IMR-90 (cell line): ENCODE results near the gene LYPD4. TPM values are rescaled to one million over a fixed set of nuclear protein-coding genes. Genes with fewer than 3 reads are reported as not detected.

Experiments used
- microRNA-seq, 2 experiments: library from miRNA; stranded (forward) in 1 of 2; unstranded in 1 of 2; fragments of 10-50 nt in 1 of 2; fragments of <30 nt in 1 of 2; gene quantifications in 1 of 2; microRNA quantifications in 1 of 2; one replicate each; pipeline versions ENCODE3 to v1.1.0; 2013 to 2020; ENCODE audit not compliant: insufficient read depth in 1 of 2, insufficient read length in 1 of 2, unreplicated experiment in 1 of 2
- polyA plus RNA-seq, 3 experiments: library from polyadenylated mRNA; depleted of rRNA; stranded (reverse); fragments of >200 nt; gene quantifications; 2 replicates each; pipeline ENCODE4 v1.2.3, GENCODE V29; 2012; ENCODE audit warnings: low replicate concordance in 1 of 3
- small RNA-seq, 5 experiments: library from RNA; depleted of rRNA; stranded (forward); fragments of <200 nt; gene quantifications; one replicate each; pipeline ENCODE3, GENCODE V24; 2012
- total RNA-seq: library from RNA; depleted of rRNA; stranded (reverse); fragments of >200 nt; gene quantifications from 2 replicates; pipeline ENCODE4 v1.2.3, GENCODE V29; 2012; rRNA removed

Gene LYPD4
- total and polyA plus RNA-seq, 2 of the 4 experiments (the other 2 are of a cell fraction): not detected

Small RNAs within 50 kb of the gene (microRNA-seq; reads per million reads assigned to microRNA genes)
- 0 to 1.1 reads per million in 2 experiments for gene MIR6797

Small RNAs within 50 kb of the gene (small RNA-seq; reads per million reads assigned to genes)
- gene MIR6797: 0 to 0.11 (median 0) reads per million in 5 experiments

Other genes starting within 250 kb of the LYPD4 start
- not detected in 2 replicates for gene CEACAM4, start 217.6 kb downstream of the LYPD4 start, total RNA-seq
- gene CEACAM4, start 217.6 kb downstream of the LYPD4 start, polyA plus RNA-seq (2012; rRNA removed): not detected in 2 replicates
- not detected in 2 replicates for gene CEACAM7, start 156.4 kb downstream of the LYPD4 start, total RNA-seq
- gene CEACAM7, start 156.4 kb downstream of the LYPD4 start, polyA plus RNA-seq (2012; rRNA removed): not detected in 2 replicates
- not detected in 2 replicates for gene CEACAM5, start 136.1 kb downstream of the LYPD4 start, total RNA-seq
- not detected in 2 replicates for gene CEACAM5, start 136.1 kb downstream of the LYPD4 start, polyA plus RNA-seq (2012; rRNA removed)
- not detected in 2 replicates for gene CEACAM6, start 89.2 kb downstream of the LYPD4 start, total RNA-seq
- gene CEACAM6, start 89.2 kb downstream of the LYPD4 start, polyA plus RNA-seq (2012; rRNA removed): not detected in 2 replicates
- not detected in 2 replicates for gene CEACAM3, start 48.1 kb downstream of the LYPD4 start, total RNA-seq
- not detected in 2 replicates for gene CEACAM3, start 48.1 kb downstream of the LYPD4 start, polyA plus RNA-seq (2012; rRNA removed)
- gene DMRTC2, start 359 bp upstream of the LYPD4 start, total RNA-seq: not detected in 2 replicates
- not detected in 2 replicates for gene DMRTC2, start 359 bp upstream of the LYPD4 start, polyA plus RNA-seq (2012; rRNA removed)
- 230 and 299 TPM in 2 replicates for gene RPS19, start 15.6 kb upstream of the LYPD4 start, total RNA-seq
- gene RPS19, start 15.6 kb upstream of the LYPD4 start, polyA plus RNA-seq (2012; rRNA removed): 1,882 and 3,988 TPM in 2 replicates
- gene CD79A, start 32.6 kb upstream of the LYPD4 start, total RNA-seq: not detected in 2 replicates
- 0.19 and 0.24 TPM in 2 replicates for gene CD79A, start 32.6 kb upstream of the LYPD4 start, polyA plus RNA-seq (2012; rRNA removed)
- gene ARHGEF1, start 38.5 kb upstream of the LYPD4 start, total RNA-seq: 11.5 and 12.5 TPM in 2 replicates
- 47.1 and 51.2 TPM in 2 replicates for gene ARHGEF1, start 38.5 kb upstream of the LYPD4 start, polyA plus RNA-seq (2012; rRNA removed)
- not detected in 2 replicates for gene ERFL, start 83.8 kb upstream of the LYPD4 start, total RNA-seq
- 0.09 TPM in 1 of 2 replicates, not detected in the other for gene ERFL, start 83.8 kb upstream of the LYPD4 start, polyA plus RNA-seq (2012; rRNA removed)
- gene RABAC1, start 114.6 kb upstream of the LYPD4 start, total RNA-seq: 117 and 145 TPM in 2 replicates
- gene RABAC1, start 114.6 kb upstream of the LYPD4 start, polyA plus RNA-seq (2012; rRNA removed): 276 and 320 TPM in 2 replicates
- under 0.01 TPM in 2 replicates for gene ATP1A3, start 149.5 kb upstream of the LYPD4 start, total RNA-seq
- gene ATP1A3, start 149.5 kb upstream of the LYPD4 start, polyA plus RNA-seq (2012; rRNA removed): 0.11 and 0.12 TPM in 2 replicates
- gene GRIK5, start 225.5 kb upstream of the LYPD4 start, total RNA-seq: not detected in 2 replicates
- gene GRIK5, start 225.5 kb upstream of the LYPD4 start, polyA plus RNA-seq (2012; rRNA removed): 0.07 and 0.10 TPM in 2 replicates
- 8.1 and 10.0 TPM in 2 replicates for gene ZNF574, start 231.5 kb upstream of the LYPD4 start, total RNA-seq
- 12.7 and 14.1 TPM in 2 replicates for gene ZNF574, start 231.5 kb upstream of the LYPD4 start, polyA plus RNA-seq (2012; rRNA removed)